ENCODE measurements around the gene KRT73. TPM values are rescaled to one million over a fixed set of nuclear protein-coding genes. Genes with fewer than 3 reads are reported as not detected.
"Not testable (repeated sequence)": the region's sequence is repeated elsewhere in the genome, so short reads cannot be mapped to it uniquely, and the experiment has no call there.

KRT73 gene
- total and polyA plus RNA-seq, 2 experiments from 2014 or later: not detected

- H3K27me3 ChIP-seq (ENCODE audit: insufficient read depth): peaks cover 24% of the 10 kb centered on the region
- no peaks in the 10 kb centered on the region for H3K4me1 ChIP-seq (ENCODE audit: insufficient read depth)
- no peak overlapping the region for H2AFZ ChIP-seq
Measured at GRCh38 chr12:52598966-52599365, 19.4 kb downstream of the KRT73 start.

GRCh38 chr12:52594237-52594636, 24.1 kb downstream of the KRT73 start:
- not testable (repeated sequence) for H3K4me3 ChIP-seq, ATAC-seq

More at GRCh38 chr12:52598966-52599365, 19.4 kb downstream of the KRT73 start:
- Mint-ChIP-seq H3K36me3 (ENCODE audit: low read depth) (no peaks in the 10 kb centered on the region), H3K27me3 (ENCODE audit: insufficient read depth, low read depth, poor library complexity) (peaks cover 12% of the 10 kb centered on the region), H3K9me3 (no peaks in the 10 kb centered on the region; the same call in 2 of the 3 replicates), H3K4me1 (no peaks in the 10 kb centered on the region), H3K27ac (no peak overlapping the region), H3K4me3 (no peak overlapping the region)
- no peak overlapping the region for H3K4me3 ChIP-seq
- no peaks in the 10 kb centered on the region for H3K9me2 ChIP-seq (ENCODE audit: insufficient read depth)
- TF ChIP-seq JUNB (IDR thresholded peaks at IDR 0.05; ENCODE audit: unreplicated experiment) (no peak), NANOG (IDR thresholded peaks at IDR 0.05; ENCODE audit: borderline replicate concordance) (no peak), CREB1 (CRISPR knock-in tag; IDR thresholded peaks at IDR 0.05; ENCODE audit: low read depth) (no peak), ZNF331 (CRISPR knock-in tag; IDR thresholded peaks at IDR 0.05; ENCODE audit: low read depth) (no peak), CTCF (conservative IDR thresholded peaks at IDR 0.05; ENCODE audit: low read depth in 2 of 2) (no peak), STAT1 (IDR thresholded peaks at IDR 0.05; ENCODE audit: unreplicated experiment) (no peak)
- no peaks in the 10 kb centered on the region for H3F3A ChIP-seq (replicated peaks; ENCODE audit: low read depth)
- H3K27ac ChIP-seq (ENCODE audit: low read depth): no peak overlapping the region
- no peaks in the 10 kb centered on the region for H4K20me1 ChIP-seq (replicated peaks; ENCODE audit: insufficient read depth)
- ATAC-seq (no peak), DNase-seq (ENCODE audit: low spot score) (no peak)
- no peak overlapping the region for H3K4me2 ChIP-seq
- no peaks in the 10 kb centered on the region for H3K79me2 ChIP-seq (replicated peaks; ENCODE audit: insufficient read depth)
- H3K36me3 ChIP-seq (ENCODE audit: insufficient read depth): no peaks in the 10 kb centered on the region

GRCh38 chr12:52591521-52591920, 26.8 kb downstream of the KRT73 start:
- Histone ChIP-seq H3K27me3 (ENCODE audit: insufficient read depth) (no peaks in the 10 kb centered on the region), H3K4me2 (no peak overlapping the region), H3K9me2 (ENCODE audit: insufficient read depth) (no peaks in the 10 kb centered on the region), H3K4me3 (no peak overlapping the region), H3K79me2 (replicated peaks; ENCODE audit: insufficient read depth) (no peaks in the 10 kb centered on the region), H3F3A (replicated peaks; ENCODE audit: low read depth) (no peaks in the 10 kb centered on the region), H3K27ac (ENCODE audit: low read depth) (no peak overlapping the region), H4K20me1 (replicated peaks; ENCODE audit: insufficient read depth) (no peaks in the 10 kb centered on the region), H2AFZ (no peak overlapping the region), H3K36me3 (ENCODE audit: insufficient read depth) (no peaks in the 10 kb centered on the region), H3K4me1 (ENCODE audit: insufficient read depth) (no peaks in the 10 kb centered on the region)
- Mint-ChIP-seq H3K27ac (no peak overlapping the region), H3K9me3 (peaks cover 35% of the 10 kb centered on the region), H3K4me3 (no peak overlapping the region), H3K36me3 (ENCODE audit: low read depth) (peaks cover 18% of the 10 kb centered on the region), H3K4me1 (0 out of 3 replicates have a peak, but pooled peaks cover 4% of the 10 kb centered on the region), H3K27me3 (ENCODE audit: insufficient read depth, low read depth, poor library complexity) (peaks cover 2% of the 10 kb centered on the region)
- no peak for DNase-seq (ENCODE audit: low spot score)
- TF ChIP-seq CTCF (conservative IDR thresholded peaks at IDR 0.05; ENCODE audit: low read depth in 2 of 2): no peak
- no peak for TF ChIP-seq ZNF331 (CRISPR knock-in tag; IDR thresholded peaks at IDR 0.05; ENCODE audit: low read depth)
- no peak for TF ChIP-seq REST (IDR thresholded peaks at IDR 0.05; ENCODE audit: unreplicated experiment)
- no peak for TF ChIP-seq ETS1 (IDR thresholded peaks at IDR 0.05)
- no peak for TF ChIP-seq EZH2 (IDR thresholded peaks at IDR 0.05; ENCODE audit: low read depth, unreplicated experiment)
- TF ChIP-seq NANOG (IDR thresholded peaks at IDR 0.05; ENCODE audit: borderline replicate concordance): no peak
- ATAC-seq: no peak

More at GRCh38 chr12:52594237-52594636, 24.1 kb downstream of the KRT73 start:
- H3K4me1 ChIP-seq (ENCODE audit: insufficient read depth); H3K4me3 Mint-ChIP-seq; H2AFZ ChIP-seq; H3K27ac Mint-ChIP-seq; DNase-seq (ENCODE audit: low spot score); H3K4me2 ChIP-seq; H3K27ac ChIP-seq (ENCODE audit: low read depth); H3K9me2 ChIP-seq (ENCODE audit: insufficient read depth); H3K4me1 Mint-ChIP-seq; H3F3A ChIP-seq (replicated peaks; ENCODE audit: low read depth); H4K20me1 ChIP-seq (replicated peaks; ENCODE audit: insufficient read depth); H3K36me3 ChIP-seq (ENCODE audit: insufficient read depth); H3K79me2 ChIP-seq (replicated peaks; ENCODE audit: insufficient read depth); H3K27me3 Mint-ChIP-seq (ENCODE audit: insufficient read depth, low read depth, poor library complexity); H3K27me3 ChIP-seq (ENCODE audit: insufficient read depth): not testable (repeated sequence)
- peaks cover 35% of the 10 kb centered on the region for H3K9me3 Mint-ChIP-seq
- H3K36me3 Mint-ChIP-seq (ENCODE audit: low read depth): peaks cover 18% of the 10 kb centered on the region

Measured in GM23338 (cell line).